Neural progenitor cell (in vitro differentiated cells): ENCODE results near the gene BCL2A1.

Experiments used
- CTCF ChIP-seq: fragments of 200-600 bp; sonication (generic); IDR thresholded peaks from 2 replicates; pipeline ENCODE4 v1.5.1; 2017; ENCODE audit warnings: antibody characterized with exemption, mild to moderate bottlenecking
- EZH2 ChIP-seq: fragments of 200-600 bp; sonication (generic); IDR thresholded peaks from 2 replicates; pipeline ENCODE4 v1.6.1; 2017; ENCODE audit warnings: antibody characterized with exemption, mild to moderate bottlenecking, moderate library complexity
- EZH2phosphoT487 ChIP-seq: fragments of 200-600 bp; sonication (generic); IDR thresholded peaks from 2 replicates; pipeline ENCODE4 v1.6.1; 2017; ENCODE audit warnings: antibody characterized with exemption

DNA sequence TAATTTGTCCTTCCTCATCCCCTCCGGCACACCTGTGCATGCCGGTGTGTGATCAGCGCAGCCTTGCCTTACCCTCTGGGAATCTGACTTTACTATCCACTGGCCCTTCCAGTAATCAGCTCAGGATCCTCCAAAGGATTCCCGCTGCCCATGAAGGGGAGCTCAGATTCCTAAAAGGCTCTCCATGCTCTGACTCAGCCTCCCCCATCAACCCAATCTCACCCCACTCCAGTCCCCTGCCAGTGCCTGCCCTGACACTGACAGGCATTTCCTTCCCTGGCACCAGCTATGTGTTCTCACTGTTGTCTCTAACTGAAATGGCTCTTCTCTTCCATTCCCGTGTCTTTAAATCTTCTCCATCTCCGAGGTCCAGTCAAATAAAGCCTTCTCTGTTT, 7.3 kb upstream of the BCL2A1 start:
- TF ChIP-seq EZH2 (no peak), CTCF (no peak), EZH2phosphoT487 (no peak)
